HG03442 (cell line): ENCODE measurements around the gene RXFP1.
"Not testable (repeated sequence)": the region's sequence is repeated elsewhere in the genome, so short reads cannot be mapped to it uniquely, and the experiment has no call there.

Experiments
- ATAC-seq: cut with Tn5 transposase; IDR thresholded peaks from one replicate; pipeline ENCODE4 v1.9.1; 2021; ENCODE audit warnings: mild to moderate bottlenecking, moderate library complexity; ENCODE audit not compliant: unreplicated experiment

The RXFP1 gene

GRCh38 chr4:158606969-158607368 lies 85.3 kb downstream of the RXFP1 start:
- ATAC-seq: no peak

GRCh38 chr4:158609116-158609515 lies 87.4 kb downstream of the RXFP1 start:
- ATAC-seq: no peak

GRCh38 chr4:158610790-158611189 lies 89.1 kb downstream of the RXFP1 start:
- peak; percentile 94 for ATAC-seq

GRCh38 chr4:158613046-158613445 lies 91.4 kb downstream of the RXFP1 start:
- ATAC-seq: no peak

GRCh38 chr4:158617956-158618355 lies 96.3 kb downstream of the RXFP1 start:
- ATAC-seq: no peak

- no peak for ATAC-seq
Observed at GRCh38 chr4:158621729-158622128, 100.0 kb downstream of the RXFP1 start.

GRCh38 chr4:158622251-158622650 lies 100.6 kb downstream of the RXFP1 start:
- ATAC-seq: no peak

- peak; percentile 97 for ATAC-seq
Observed at GRCh38 chr4:158624889-158625478, 103.3 kb downstream of the RXFP1 start.

- ATAC-seq: no peak
Observed at GRCh38 chr4:158625544-158625943, 103.9 kb downstream of the RXFP1 start.

GRCh38 chr4:158630893-158631292 lies 109.2 kb downstream of the RXFP1 start:
- no peak for ATAC-seq

- no peak for ATAC-seq
Observed at GRCh38 chr4:158636619-158637018, 114.9 kb downstream of the RXFP1 start.

GRCh38 chr4:158644356-158644755 lies 122.7 kb downstream of the RXFP1 start:
- ATAC-seq: no peak

- ATAC-seq: no peak
Observed at GRCh38 chr4:158644760-158645159, 123.1 kb downstream of the RXFP1 start.

GRCh38 chr4:158649111-158649680 lies 127.5 kb downstream of the RXFP1 start:
- ATAC-seq: no peak

GRCh38 chr4:158652920-158653319 lies 131.2 kb downstream of the RXFP1 start:
- peak; percentile 49 for ATAC-seq

- ATAC-seq: no peak
Observed at GRCh38 chr4:158656439-158656838, 134.8 kb downstream of the RXFP1 start.

GRCh38 chr4:158657291-158657690 lies 135.6 kb downstream of the RXFP1 start:
- ATAC-seq: no peak

GRCh38 chr4:158663255-158663654 lies 141.6 kb downstream of the RXFP1 start:
- ATAC-seq: not testable (repeated sequence)

- not testable (repeated sequence) for ATAC-seq
Observed at GRCh38 chr4:158663707-158664625, 142.3 kb downstream of the RXFP1 start.

- ATAC-seq: no peak
Observed at GRCh38 chr4:158664806-158665205, 143.1 kb downstream of the RXFP1 start.

- ATAC-seq: no peak
Observed at GRCh38 chr4:158666892-158667291, 145.2 kb downstream of the RXFP1 start.

- no peak for ATAC-seq
Observed at GRCh38 chr4:158667651-158668198, 146.0 kb downstream of the RXFP1 start.
